ENCODE results near the gene SFT2D2.

The SFT2D2 gene

DNA sequence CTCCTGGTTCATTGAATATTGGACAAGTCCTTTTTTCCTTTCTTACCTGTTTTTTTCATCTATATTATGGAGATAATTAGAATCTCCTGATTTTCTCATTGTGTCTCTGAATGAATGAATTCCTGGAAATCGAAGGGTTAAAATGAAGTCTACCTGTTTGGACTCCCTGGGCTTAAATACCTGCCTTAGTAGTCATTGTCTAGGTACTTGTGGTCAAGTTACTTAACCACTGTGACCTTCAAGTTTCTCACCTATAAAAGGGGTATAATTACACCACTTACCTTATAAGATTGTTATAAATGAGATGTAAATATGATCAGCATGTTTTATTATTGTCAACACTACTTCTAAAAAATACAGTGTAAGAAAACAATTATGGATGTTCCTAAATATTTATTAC is 45.8 kb downstream of the SFT2D2 start:
- no peak for DNase-seq

DNA sequence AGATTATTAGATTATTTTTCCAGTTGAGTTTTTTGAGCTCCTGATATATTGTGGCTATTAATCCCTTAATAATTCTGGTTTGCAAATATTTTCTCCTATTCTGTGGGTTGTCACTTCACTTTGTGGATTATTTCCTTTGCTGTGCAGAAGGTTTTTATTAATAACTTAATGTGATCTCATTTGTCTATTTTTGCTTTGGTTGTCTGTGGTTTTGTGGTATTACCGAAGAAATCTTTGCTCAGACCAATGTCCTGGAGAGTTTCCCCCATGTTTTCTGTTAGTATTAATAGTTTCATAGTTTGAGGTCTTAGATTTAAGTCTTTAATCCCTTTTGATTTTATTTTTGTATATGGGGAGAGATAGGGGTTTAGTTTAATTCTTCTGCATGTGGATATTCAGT is 47.8 kb downstream of the SFT2D2 start:
- DNase-seq: no peak

DNA sequence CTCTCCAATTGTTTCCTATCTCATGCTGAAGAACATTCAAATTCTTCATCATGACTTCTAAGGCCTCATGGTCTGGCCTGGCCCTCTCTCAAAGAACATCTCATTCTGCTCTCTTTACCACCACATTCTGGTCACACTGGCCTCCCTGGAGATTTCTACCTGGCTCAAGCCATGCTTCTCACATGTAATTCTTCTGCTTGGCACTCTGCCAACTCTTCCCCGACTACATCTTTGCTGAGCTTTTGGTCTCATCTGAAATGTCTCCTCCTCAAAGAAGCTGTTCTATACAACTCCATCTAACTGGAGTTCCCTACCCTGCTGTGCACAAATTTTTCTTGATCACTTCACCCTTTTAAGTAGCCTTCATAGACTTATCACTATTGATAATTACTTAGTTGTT is 53.4 kb downstream of the SFT2D2 start:
- DNase-seq: no peak

DNA sequence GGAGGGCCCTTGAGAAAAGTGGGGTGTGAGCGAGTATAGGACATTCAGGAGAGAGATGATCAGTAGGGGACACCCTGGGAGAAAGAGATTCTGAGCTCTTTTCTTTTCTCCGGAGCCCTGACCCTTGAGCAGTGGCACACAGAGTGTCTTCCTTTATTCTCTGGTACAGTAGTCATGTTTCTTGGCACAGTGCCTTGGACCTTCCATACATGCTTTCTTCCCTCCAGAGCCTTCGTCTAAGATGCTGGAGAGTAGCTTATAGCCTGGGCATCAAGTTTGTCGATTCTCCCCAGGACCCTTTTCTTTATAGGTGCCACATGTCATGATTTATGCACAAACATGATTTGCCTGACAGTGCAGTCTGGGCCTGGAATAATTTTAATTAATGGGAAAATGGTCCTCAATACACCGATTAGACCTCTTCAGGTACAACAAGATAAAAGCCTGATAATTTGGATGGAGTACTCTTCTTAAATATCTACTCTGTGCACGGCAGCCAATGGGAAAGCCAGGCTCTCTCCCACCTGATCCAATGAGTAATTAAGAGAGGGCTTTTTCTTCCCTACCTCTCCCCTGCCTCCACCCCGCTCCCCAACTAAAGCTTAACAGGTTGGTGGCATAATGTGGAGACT is 54.6 kb downstream of the SFT2D2 start, which contains the start of gene TBX19:
TSS of gene TBX19 (plus strand) at position 582 of the 632 bp plus-strand sequence. CDS start 214 bp downstream, outside the sequence.
- peak; percentile 54 for DNase-seq

DNA sequence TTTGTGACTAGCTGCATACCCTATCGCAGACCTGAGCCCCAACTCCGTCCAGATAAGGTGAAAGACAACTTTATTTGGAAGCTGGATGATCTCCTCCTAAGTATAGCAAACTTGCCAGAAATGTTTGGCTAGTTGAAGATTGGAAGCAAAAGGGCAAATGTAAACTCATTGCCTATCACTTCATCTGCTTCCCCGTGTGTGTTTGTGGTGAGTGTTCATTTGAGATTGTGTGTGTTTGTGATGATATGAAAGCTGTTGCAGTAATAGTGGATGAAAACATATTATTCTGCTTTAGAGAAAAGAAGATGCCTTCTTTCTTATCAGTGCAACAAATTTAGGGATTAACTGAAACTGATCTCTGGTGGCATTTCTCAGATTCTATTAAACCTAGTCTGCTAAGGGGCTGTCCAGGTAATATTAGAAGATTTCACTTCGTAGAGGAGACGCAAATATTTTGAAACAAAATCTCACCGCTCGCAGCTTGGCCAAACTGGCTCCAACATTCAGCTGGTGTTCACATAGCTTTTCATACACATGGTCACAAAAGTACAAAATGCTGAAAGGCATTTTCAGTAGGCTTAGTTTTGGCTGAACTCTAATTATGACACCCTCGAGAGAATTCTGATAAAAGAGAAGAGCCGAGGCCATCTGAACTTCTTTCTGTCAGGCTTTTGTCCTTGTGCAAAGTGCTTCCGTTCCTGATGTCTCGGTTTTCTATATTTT is 56.0 kb downstream of the SFT2D2 start:
- peak; percentile 85 for DNase-seq

DNA sequence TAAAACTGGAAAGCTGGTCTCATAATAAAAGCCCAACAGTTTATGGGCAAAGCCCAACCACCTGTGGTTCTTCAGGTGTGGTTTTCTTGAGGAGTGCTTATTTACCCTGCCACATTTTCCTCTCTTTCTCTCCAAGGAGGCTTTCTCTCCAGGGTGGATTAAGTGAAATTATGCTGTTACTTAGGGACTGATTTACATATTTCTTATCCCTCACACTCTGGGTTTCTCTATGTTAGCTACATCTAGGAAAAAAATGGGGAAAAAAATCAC is 59.7 kb downstream of the SFT2D2 start:
- DNase-seq: no peak

DNA sequence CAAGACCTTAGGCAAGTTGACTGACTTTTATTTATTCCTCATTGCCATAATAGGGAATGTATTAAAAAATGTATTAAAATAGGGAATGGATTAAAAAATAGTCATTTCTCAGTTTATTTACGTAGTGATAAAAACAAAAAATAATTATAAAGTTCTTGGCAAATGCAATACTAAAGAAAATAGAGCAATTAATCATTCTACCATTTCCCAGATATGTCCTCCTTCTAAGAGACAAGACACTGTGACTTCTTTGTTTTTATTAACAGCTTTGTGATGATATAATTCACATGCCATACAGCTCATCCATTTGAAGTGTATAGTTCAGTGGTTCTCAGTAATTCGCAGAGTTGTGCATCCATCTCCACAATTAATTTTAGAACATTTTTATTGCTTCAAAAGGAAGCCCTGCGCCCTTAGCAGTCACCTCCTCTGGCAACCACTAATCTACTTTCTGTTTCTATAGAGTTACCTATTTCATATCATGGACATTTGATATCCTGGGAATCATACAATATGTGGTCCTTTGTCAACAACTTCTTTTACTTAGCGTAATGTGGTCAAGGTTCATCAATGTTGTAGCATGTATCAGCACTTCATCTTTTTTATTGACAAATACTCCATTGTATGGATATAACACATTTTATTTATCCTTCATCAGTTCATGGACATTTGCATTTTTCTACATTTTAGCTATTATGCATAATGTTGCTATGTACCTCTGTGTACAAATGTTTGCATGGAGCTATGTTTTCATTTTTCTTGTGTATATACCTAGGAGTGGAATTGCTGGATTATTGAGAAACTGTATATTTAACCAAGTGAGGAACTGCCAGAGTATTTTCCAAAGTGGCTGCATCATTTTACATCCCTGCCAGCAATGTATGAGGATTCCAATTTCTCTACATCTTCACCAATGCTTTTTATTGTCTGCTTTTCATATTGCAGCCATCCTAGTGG is 60.4 kb downstream of the SFT2D2 start:
- DNase-seq: no peak

DNA sequence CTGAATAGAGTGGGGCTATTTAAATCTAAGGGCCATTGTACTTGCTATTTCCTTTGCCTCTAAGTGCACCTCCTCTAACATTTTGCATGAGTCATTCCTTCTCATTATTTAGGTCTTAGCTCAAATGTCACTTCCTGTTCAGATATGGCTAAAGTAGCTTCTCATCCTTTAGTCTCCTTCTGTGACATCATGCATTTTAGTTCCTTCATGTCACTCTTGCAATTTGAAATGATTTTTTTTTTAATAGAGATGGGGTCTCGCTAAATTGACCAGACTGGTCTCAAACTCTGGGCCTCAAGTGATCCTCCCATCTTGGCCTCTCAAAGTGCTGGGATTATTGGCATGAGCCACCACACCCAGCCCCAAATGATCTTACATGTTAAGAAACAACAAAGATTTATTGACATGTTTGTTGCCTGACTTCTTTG is 61.4 kb downstream of the SFT2D2 start:
- DNase-seq: peak; percentile 61

DNA sequence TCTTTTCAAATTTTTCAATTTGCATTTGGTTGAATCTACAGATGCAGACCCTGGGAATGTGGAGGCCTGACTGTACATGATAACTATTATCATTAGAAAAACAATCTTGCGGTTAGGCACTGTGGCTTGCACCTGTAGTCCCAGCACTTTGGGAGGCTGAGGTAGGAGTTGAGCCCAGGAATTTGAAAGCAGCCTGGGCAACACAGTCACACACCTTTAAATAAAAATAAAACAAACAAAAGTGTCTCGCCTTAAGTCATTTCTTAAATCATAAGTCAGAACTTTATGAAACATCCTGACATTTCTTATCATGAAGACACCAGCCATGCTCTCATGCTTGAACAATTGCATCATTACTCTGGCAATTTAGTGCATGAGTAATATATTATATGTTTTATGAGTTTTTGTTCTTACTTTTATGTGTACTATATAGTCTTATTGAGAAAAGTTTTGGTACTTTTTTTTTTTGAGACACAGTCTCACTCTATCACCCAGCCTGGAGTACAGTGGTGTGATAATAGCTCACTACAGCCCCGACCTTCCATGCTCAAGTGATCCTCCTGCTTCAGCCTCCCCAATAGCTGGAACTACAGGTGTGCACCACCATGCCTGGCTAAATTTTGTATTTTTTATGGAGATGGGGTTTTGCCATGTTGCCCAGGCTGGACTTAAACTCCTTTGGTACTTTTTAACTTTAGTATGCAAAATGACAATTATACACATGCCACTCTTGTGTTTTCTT is 62.7 kb downstream of the SFT2D2 start:
- peak; percentile 41 for DNase-seq

DNA sequence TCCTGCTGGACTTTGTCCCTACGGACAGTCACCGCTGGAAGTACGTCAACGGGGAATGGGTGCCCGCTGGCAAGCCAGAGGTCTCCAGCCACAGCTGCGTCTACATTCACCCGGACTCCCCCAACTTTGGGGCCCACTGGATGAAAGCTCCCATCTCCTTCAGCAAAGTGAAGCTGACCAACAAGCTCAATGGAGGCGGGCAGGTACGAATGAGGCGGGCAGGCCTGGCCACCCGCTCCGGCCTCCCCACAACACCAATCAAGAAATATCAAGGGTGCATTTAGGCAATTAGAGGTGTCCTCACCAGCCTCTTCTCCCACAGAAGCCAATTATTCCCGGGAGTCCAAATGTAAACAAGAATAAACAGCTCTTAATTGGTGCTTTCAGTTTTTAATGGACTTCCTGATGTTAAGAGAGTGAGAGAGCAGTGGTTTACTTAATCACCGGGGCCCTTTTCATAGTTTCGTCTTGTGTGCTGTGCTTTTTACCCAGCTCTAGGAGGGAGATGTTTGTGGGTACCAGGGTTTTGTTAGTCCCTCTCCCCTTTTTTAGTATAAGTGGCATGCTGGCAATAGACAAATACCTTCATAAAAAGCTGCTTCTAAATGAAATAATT is 65.5 kb downstream of the SFT2D2 start:
- DNase-seq: no peak

DNA sequence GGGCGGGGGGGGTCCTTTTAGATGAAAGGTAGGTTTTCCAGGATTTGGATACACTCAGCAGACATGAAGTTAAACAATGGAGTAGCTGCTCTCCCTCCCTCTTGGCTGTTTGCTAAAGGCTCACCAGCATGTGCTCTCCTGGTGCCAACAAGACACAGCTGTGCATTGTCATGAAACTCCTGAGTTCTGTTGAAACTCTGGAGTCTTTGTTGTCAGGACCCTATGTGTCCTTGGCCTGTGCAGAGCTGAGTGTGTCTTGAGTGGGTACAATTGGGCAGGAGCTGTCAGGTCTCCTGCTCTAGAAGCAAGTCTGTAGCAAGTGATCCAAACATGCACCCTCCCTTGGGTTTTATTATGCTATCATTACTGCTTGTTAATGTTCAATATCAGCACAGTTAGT is 67.6 kb downstream of the SFT2D2 start:
- DNase-seq: no peak

DNA sequence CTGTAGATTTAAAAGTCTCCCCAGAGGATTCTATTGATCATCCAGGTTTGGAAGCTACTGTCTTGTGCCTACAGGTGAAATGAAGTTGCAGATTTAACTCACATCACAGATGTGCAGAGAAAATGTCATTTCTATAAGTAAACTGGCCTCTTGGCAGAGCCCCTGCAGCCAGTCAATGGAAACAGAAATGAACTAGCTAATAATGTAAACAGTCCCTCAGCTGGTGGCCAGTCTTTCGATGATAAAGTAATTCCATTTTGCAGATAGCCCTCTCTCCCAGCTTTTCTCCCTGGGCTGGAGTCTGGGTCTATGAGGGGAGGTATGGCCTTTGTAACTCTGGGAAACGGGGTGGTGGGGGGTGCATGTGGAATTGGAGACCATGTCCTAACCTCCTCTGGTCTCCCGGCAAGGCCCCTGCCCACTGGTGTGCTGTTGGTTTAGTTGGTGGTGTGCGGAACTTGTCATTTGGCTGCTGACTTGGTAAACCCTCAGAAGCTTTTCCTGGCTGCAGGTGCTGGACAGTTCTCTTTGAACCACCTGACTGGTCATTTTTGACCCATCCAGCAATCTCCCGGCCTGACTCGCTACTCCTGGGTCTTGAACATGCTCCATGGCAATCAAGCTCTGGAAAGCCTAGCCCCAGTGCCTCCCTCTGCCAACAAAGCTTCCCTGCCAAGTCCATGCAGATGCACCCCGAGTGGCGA is 69.8 kb downstream of the SFT2D2 start:
- DNase-seq: no peak

DNA sequence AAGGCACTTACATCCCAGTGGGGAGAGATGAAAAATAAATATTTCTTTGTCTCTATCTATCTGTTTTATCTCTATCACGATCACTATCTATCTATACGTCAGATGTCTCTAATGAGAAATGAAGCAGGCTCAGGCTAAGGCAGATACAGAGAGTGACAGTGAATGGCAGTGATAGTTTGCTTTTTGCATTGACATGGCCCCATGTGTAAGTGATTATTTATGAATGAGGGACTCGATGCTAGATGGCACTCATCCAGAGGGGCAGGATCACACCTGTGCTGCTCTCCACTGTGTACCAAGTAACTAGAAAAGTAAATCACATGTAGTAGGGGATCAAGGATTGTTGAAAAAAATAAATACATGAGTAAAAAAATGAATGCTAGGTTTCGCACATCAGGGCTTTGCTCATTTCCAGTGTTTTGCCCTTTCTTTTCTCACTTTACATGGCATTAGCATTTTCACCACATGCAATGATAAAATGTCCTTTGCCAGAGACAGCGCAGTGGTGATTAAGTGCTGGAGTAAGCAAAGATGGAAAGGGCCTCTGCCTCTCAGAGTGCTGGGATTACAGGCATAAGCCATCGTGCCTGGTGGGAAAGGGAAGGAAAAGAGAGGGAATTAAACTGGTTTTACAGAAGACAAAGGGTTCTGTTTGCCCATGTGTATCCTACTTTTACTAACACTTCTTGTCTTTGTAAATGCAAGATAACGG is 71.4 kb downstream of the SFT2D2 start:
- no peak for DNase-seq

DNA sequence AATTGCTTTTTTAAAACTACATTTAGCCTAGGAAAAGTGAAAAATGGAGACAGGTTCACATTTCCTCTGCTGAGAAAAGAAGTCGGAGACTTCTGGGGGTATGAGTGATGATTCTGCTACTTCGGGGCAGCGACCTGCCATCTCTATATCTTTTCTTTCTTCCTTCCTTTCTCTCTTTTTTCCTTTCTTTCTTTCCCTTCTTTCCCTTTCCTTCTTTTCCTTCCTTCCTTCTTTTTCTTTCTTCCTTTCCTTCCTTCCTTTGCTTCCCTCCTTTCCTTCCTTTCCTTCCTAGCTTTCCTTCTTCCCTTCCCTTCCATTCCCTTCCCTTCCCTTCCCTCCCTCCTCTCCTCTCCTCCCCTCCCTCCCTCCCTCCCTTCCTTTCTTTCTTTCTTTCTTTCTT is 72.6 kb downstream of the SFT2D2 start:
- DNase-seq: no peak

DNA sequence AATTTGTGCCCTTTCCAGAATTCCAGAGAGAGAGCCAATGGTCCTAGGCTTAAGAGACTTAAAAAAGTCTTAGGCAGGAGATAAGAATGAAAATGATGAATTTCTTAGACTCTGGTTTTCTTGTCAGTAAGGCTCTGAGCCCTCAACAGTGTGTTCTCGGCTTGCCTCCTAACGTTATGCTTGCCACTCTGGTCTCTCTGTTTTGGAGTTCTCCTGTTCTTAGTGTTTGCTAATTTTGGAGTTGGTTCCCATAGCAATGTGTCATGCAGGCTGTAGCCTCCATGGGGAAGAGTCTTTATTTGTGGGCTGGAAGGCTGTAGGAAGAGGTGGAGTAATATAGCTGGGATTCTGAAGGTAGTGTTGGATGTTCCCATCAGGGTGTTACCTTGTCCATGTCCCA is 74.8 kb downstream of the SFT2D2 start:
- DNase-seq: no peak

DNA sequence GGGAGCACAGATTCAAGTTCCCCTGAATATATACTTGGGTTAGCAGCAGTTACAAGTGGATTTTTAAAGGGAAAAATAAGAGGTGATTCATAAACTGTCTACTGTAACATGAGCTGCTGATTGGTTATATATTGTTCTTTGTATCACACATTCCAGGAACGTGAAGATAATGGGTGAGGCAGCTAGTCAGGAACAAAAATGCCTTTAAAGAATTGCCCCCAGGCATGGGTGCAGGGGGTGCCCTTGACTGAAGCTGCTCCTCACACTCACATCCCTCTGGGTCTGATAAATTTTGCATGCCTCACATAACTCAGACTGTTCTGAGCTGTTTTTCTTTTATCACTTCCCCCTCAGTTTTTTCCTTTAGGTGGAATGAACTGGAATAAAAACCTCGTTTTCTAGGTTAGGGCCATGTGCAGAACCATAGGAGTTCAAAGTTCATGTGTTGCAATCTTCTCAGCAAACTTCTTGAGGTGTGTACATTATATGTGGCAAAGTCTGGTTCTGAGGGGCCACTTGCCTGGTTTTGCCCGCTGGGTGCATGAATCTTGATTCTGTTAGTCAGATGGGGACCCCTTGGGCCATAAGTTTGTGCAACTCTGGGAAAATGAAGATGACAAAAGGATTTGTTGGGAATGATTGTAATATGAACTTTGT is 76.0 kb downstream of the SFT2D2 start:
- no peak for DNase-seq

All from hematopoietic multipotent progenitor cell treated with erythropoietin and hydrocortisone succinate and interleukin-3 and kit ligand, for 6 days (in vitro differentiated cells).